Endothelial cell of umbilical vein (primary cell): ENCODE data around the gene MYL11. TPM values are rescaled to one million over a fixed set of nuclear protein-coding genes. Genes with fewer than 3 reads are reported as not detected.
A peak's percentile ranks its signal among the peaks of the same experiment; 100 is the strongest.

Experiments
- BruUV-seq: library from RNA; stranded (reverse); fragments of 400-500 nt; replicated peaks from 2 replicates; lab custom pipeline; 2021; lab: Mats Ljungman, UMichigan
- CTCF ChIA-PET: fragments of 300-600, 350-600 bp; sonication (Branson Sonifier 250); formaldehyde crosslinking; loops from one replicate; lab custom pipeline; 2021; ENCODE audit warnings: antibody characterized with exemption, inconsistent platforms; lab: Charles Lee
- POLR2A ChIA-PET: fragments of 300-600, 350-600 bp; sonication (Branson Sonifier 250); formaldehyde crosslinking; loops from one replicate; lab custom pipeline; 2021; ENCODE audit warnings: antibody characterized with exemption, inconsistent platforms; lab: Charles Lee
- DNase-seq: peaks from one replicate; pipeline ENCODE4 v3.0.0-alpha.2; 2011; ENCODE audit warnings: low read depth, low spot score
- FAIRE-seq: peaks from 2 replicates; lab custom pipeline; 2011; peaks lifted over from hg19 to GRCh38; lab: Jason Lieb, UNC
- H2AFZ ChIP-seq: 2 replicates; pipeline ENCODE4 v1.6.0; 2012; ENCODE audit warnings: low read depth, low read length, control low read depth, inconsistent platforms
- H3K27ac ChIP-seq: 2 replicates; pipeline ENCODE4 v1.5.1; 2011; ENCODE audit warnings: low read depth, mild to moderate bottlenecking, control low read depth, low read length, moderate library complexity; ENCODE audit not compliant: insufficient read depth
- H3K27me3 ChIP-seq, 2 experiments: 2 replicates each; pipeline versions ENCODE4 v1.6.0 to v1.6.1; 2011; ENCODE audit warnings: low read length in 2 of 2, mixed read lengths in 1 of 2; ENCODE audit not compliant: control insufficient read depth in 2 of 2, insufficient read depth in 2 of 2
- H3K36me3 ChIP-seq, 2 experiments: 2 replicates in 1 of 2; 3 replicates in 1 of 2; pipeline ENCODE4 v1.5.1; 2011; ENCODE audit warnings: low read length in 2 of 2, mild to moderate bottlenecking in 1 of 2, moderate library complexity in 1 of 2; ENCODE audit not compliant: control insufficient read depth in 2 of 2, insufficient read depth in 2 of 2; ENCODE audit errors: extremely low read depth in 1 of 2
- H3K4me1 ChIP-seq: 3 replicates; pipeline ENCODE4 v1.5.1; 2011; ENCODE audit warnings: mild to moderate bottlenecking, low read length; ENCODE audit not compliant: control insufficient read depth, insufficient read depth; ENCODE audit errors: extremely low read depth
- H3K4me2 ChIP-seq: 2 replicates; pipeline ENCODE4 v1.6.1; 2011; ENCODE audit warnings: low read length, control low read depth, mixed read lengths; ENCODE audit not compliant: insufficient read depth
- H3K4me3 ChIP-seq, 3 experiments: fragments of 200-600 bp in 1 of 3; sonication (generic), shearing (Covaris generic) in 1 of 3; replicated peaks in 1 of 3; 2 replicates each; pipeline ENCODE4 v1.5.1; 2011 to 2016; ENCODE audit warnings: control low read depth in 3 of 3, low read length in 3 of 3, mild to moderate bottlenecking in 2 of 3, inconsistent platforms in 1 of 3, low read depth in 1 of 3, moderate library complexity in 1 of 3; ENCODE audit not compliant: insufficient read depth in 1 of 3
- H3K79me2 ChIP-seq: 2 replicates; pipeline ENCODE4 v1.6.0; 2012; ENCODE audit warnings: low read length, inconsistent platforms; ENCODE audit not compliant: control insufficient read depth, insufficient read depth
- H3K9ac ChIP-seq: replicated peaks from 2 replicates; pipeline ENCODE3; 2011; ENCODE audit warnings: low read length, control low read depth; ENCODE audit not compliant: insufficient read depth; ENCODE audit errors: extremely low read depth
- H3K9me1 ChIP-seq: replicated peaks from 3 replicates; pipeline ENCODE4 v1.6.0; 2011; ENCODE audit warnings: mild to moderate bottlenecking, low read length; ENCODE audit not compliant: control insufficient read depth, insufficient read depth; ENCODE audit errors: extremely low read depth
- H3K9me3 ChIP-seq: replicated peaks from 2 replicates; pipeline ENCODE4 v1.5.1; 2012; ENCODE audit warnings: low read length, inconsistent platforms; ENCODE audit not compliant: control insufficient read depth, insufficient read depth
- H4K20me1 ChIP-seq: replicated peaks from 2 replicates; pipeline ENCODE3; 2011; ENCODE audit warnings: mild to moderate bottlenecking, low read length; ENCODE audit not compliant: control insufficient read depth, insufficient read depth; ENCODE audit errors: extremely low read depth
- EZH2 ChIP-seq: IDR thresholded peaks from 2 replicates; pipeline ENCODE4 v1.6.1; 2012; ENCODE audit warnings: borderline replicate concordance, low read depth, mild to moderate bottlenecking, moderate library complexity, low read length, inconsistent platforms; ENCODE audit not compliant: severe bottlenecking
- FOS ChIP-seq: IDR thresholded peaks from 2 replicates; pipeline ENCODE4 v1.6.1; 2011; ENCODE audit warnings: mild to moderate bottlenecking, low read length, moderate library complexity, borderline replicate concordance; ENCODE audit not compliant: insufficient read depth
- JUN ChIP-seq: IDR thresholded peaks from 2 replicates; pipeline ENCODE4 v1.6.1; 2011; ENCODE audit warnings: borderline replicate concordance, low read depth; ENCODE audit not compliant: insufficient read length, insufficient read depth
- MYC ChIP-seq: IDR thresholded peaks from one replicate; pipeline ENCODE4 v1.6.1; 2011; ENCODE audit warnings: mild to moderate bottlenecking, low read depth, low read length
- POLR2A ChIP-seq: IDR thresholded peaks from 2 replicates; pipeline ENCODE4 v1.6.1; 2012; ENCODE audit warnings: low read depth, mild to moderate bottlenecking, control low read depth, low read length
- POLR2AphosphoS5 ChIP-seq: IDR thresholded peaks from 2 replicates; pipeline ENCODE4 v1.6.1; 2012; ENCODE audit warnings: low read depth, mild to moderate bottlenecking, control low read depth, low read length, moderate library complexity; ENCODE audit not compliant: insufficient read depth
- dilution Hi-C: fragments of 300-500 bp; cut with MboI; formaldehyde crosslinking; loops from one replicate; pipeline ENCODE4 v1.15.0; 2019; ENCODE audit warnings: low sequenced_read_pairs; ENCODE audit not compliant: extremely low pct_ligation_motif_present
- intact Hi-C: fragments of 100-400 bp; cut with micrococcal nuclease; formaldehyde crosslinking; loops from one replicate; pipeline ENCODE4 v1.10.0; 2022
- polyA plus RNA-seq, 4 experiments: library from polyadenylated mRNA; depleted of rRNA in 3 of 4; stranded (reverse) in 3 of 4; unstranded in 1 of 4; fragments of >200 nt; gene quantifications; 2 replicates each; pipeline versions ENCODE4 v1.2.1 to v1.2.3, GENCODE V29; 2011 to 2012; ENCODE audit warnings: missing spikeins in 1 of 4
- total RNA-seq: library from RNA; stranded (reverse); gene quantifications from 2 replicates; pipeline ENCODE4 v1.2.3, GENCODE V29; 2021
- TF ChIP-seq, protein P1 (sequence below): IDR thresholded peaks from 2 replicates; pipeline ENCODE4 v1.6.1; 2011; ENCODE audit not compliant: insufficient read depth, insufficient read length
- TF ChIP-seq, protein P2 (sequence below), 2 donors: IDR thresholded peaks; 1 replicate in 1 of 2; 2 replicates in 1 of 2; pipeline ENCODE4 v1.5.1; 2011; ENCODE audit warnings: low read length in 2 of 2, mild to moderate bottlenecking in 2 of 2, moderate library complexity in 2 of 2, control low read depth in 1 of 2, inconsistent platforms in 1 of 2, low read depth in 1 of 2; ENCODE audit not compliant: insufficient read depth in 1 of 2; ENCODE audit errors: extremely low read depth in 1 of 2

Gene MYL11
- total and polyA plus RNA-seq, 2 donors (not counting 3 experiments of a cell fraction or from before 2014, with no cell fraction given) = 1.3 TPM; not detected in 1

DNA sequence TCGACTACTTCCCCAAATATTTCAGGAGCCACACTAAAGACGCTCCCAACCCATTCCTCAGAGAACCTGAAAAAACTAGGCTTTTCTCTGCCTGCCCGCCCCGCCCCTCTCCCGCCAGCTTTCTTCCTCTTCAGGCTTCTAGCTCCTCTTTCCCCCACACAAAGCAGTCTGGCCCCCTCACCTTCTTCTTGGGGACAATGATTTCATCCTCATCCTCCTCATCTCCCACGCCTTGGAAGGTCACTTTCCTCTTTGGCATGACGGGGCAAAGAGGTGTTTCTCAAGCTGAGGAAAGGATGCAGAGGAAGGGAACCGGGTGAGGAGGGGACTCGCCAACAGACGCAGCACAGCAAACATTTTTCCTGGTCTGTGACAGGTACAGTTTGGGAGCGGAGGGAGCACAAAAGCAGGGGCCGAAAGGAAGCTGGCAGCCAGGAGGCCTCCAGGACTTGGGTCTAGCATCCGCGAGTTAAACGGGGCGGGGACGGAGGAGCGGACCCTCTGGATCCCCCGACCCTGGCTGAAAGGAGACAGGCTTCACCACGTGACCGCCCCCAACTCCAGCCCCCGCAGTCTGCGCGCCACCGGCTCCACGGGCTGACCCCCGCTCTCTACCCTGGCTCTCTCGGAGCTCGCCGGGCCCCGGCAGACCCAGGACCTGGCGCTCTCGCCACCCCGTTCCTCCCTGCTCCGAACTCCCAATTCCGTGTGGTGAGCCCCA lies 20.0 kb upstream of the MYL11 start:
- H3K4me3 ChIP-seq = peak overlapping the region; percentile 65 to 84 (median 78)
- H3K9me3 ChIP-seq = no peaks in the 10 kb centered on the region
- CTCF ChIA-PET = interaction anchor here (0.7 to 2.5 kb wide), 8 partner anchors 10 to 262 kb away, joined by 3 to 12 read pairs (median 4); partner anchors contain the start of gene ZNF48
- H3K4me2 ChIP-seq = peak overlapping the region; percentile 83
- DNase-seq (peak; percentile 58), FAIRE-seq (peak; percentile 12)
- BruUV-seq = TSS peak; percentile 32
- H3K9ac ChIP-seq = peak overlapping the region; percentile 96
- intact Hi-C loops = loop anchor here (1.0 kb wide), 2 partner anchors 19 to 46 kb away; no protein-coding TSS in a partner anchor
- no peaks in the 10 kb centered on the region for H3K27me3 ChIP-seq
- no peaks in the 10 kb centered on the region for H3K9me1 ChIP-seq
- dilution Hi-C loops = no loop called here
- peak overlapping the region; percentile 52 for H2AFZ ChIP-seq
- H3K27ac ChIP-seq = peak overlapping the region; percentile 95
- H4K20me1 ChIP-seq = no peaks in the 10 kb centered on the region
- POLR2A ChIA-PET = interaction anchor here (0.6 kb wide), 1 partner anchor 16 kb away, joined by 3 read pairs; the partner anchor contains the start of gene TBC1D10B
- TF ChIP-seq, protein P1, sequence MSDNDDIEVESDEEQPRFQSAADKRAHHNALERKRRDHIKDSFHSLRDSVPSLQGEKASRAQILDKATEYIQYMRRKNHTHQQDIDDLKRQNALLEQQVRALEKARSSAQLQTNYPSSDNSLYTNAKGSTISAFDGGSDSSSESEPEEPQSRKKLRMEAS = no peak
- TF ChIP-seq MYC (no peak), POLR2AphosphoS5 (no peak), JUN (no peak), POLR2A (no peak), EZH2 (no peak), FOS (no peak)
- TF ChIP-seq, protein P2, sequence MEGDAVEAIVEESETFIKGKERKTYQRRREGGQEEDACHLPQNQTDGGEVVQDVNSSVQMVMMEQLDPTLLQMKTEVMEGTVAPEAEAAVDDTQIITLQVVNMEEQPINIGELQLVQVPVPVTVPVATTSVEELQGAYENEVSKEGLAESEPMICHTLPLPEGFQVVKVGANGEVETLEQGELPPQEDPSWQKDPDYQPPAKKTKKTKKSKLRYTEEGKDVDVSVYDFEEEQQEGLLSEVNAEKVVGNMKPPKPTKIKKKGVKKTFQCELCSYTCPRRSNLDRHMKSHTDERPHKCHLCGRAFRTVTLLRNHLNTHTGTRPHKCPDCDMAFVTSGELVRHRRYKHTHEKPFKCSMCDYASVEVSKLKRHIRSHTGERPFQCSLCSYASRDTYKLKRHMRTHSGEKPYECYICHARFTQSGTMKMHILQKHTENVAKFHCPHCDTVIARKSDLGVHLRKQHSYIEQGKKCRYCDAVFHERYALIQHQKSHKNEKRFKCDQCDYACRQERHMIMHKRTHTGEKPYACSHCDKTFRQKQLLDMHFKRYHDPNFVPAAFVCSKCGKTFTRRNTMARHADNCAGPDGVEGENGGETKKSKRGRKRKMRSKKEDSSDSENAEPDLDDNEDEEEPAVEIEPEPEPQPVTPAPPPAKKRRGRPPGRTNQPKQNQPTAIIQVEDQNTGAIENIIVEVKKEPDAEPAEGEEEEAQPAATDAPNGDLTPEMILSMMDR (IDR thresholded peaks at IDR 0.05; ENCODE audit: extremely low read depth in 1 of 2, insufficient read depth in 1 of 2, low read depth in 1 of 2, low read length in 2 of 2) = no peak
- peaks cover 6 to 34% of the 10 kb centered on the region in 2 experiments for H3K36me3 ChIP-seq
- peaks cover 19% of the 10 kb centered on the region for H3K79me2 ChIP-seq
- H3K4me1 ChIP-seq = peaks cover 32% of the 10 kb centered on the region
